GM19372 (cell line): ENCODE results near the gene SLC25A25.

Source experiments
- ATAC-seq: cut with Tn5 transposase; IDR thresholded peaks from one replicate; pipeline ENCODE4 v1.9.1; 2021; ENCODE audit warnings: mild to moderate bottlenecking, low read depth, moderate library complexity; ENCODE audit not compliant: unreplicated experiment

Gene SLC25A25

DNA sequence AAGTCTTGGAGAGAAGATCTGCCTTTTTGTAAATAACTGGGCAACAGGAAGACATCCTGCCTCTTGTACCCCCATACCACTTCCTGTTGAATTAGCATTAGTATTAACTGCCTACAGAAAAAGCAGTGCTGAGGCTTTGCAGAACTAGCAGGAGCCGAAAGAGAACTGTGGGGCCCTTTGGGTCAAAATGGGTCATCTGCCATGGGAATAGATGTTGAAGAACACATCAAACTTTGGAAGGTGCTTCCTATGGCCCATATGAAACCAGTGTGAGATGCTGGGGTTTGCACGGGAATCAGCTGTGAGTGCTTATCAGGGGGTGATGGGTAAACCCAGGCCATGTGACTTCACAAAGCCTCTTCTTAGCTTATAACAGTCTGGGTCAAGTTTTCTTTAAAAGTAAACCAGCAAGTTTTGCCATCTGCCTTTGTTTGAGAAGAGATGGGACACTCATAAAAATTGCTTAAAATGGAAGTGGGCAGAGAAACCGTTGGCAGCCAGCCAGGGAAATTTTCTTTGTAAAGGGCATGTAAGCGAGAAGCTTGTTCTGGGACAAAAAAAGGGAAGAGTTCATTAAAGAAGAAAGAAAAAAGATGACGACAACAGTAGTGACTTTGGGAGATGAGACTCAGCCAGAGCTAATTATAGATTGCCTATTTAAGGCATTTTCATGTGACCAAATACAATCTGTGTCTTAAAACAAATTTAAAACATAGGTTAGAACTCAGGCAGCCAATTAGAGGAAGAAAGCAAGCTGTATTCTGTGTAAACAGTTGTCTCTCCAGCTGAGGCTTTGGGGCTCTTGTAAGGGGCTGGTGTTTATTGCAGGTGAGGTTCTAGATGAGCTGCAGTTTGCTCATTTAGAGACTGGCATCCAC, 4.4 kb downstream of the SLC25A25 start:
- no peak for ATAC-seq

GRCh38 chr9:128073253-128073886, 5.3 kb downstream of the SLC25A25 start:
- no peak for ATAC-seq

DNA sequence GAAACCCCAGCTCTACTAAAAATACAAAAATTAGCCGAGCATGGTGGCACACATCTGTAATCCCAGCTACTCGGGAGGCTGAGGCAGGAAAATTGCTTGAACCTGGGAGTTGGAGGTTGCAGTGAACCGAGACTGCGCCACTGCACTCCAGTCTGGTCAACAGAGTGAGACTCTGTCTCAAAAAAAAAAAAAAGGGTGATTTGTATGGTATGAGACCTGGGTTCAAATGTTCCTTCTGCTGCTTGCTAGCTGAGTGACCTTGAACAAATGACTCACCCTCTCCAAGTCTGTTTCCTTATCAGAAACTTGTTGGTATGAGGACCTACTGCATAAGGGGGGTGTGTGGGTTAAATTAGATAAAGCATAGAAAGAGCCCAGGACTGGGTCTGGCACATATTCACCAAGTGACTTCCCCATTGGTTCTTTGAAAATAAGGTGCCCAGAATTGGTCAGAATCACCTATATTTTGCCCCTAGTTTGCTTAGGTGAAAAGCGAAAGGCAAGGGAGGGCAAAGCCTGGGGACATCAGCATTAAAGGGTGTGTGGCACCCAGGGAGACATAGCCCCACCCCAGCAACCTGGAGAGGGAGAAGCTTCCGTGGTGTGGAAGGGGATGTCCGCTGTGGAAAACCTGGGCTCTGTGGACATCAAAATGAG, 9.9 kb downstream of the SLC25A25 start:
- no peak for ATAC-seq

DNA sequence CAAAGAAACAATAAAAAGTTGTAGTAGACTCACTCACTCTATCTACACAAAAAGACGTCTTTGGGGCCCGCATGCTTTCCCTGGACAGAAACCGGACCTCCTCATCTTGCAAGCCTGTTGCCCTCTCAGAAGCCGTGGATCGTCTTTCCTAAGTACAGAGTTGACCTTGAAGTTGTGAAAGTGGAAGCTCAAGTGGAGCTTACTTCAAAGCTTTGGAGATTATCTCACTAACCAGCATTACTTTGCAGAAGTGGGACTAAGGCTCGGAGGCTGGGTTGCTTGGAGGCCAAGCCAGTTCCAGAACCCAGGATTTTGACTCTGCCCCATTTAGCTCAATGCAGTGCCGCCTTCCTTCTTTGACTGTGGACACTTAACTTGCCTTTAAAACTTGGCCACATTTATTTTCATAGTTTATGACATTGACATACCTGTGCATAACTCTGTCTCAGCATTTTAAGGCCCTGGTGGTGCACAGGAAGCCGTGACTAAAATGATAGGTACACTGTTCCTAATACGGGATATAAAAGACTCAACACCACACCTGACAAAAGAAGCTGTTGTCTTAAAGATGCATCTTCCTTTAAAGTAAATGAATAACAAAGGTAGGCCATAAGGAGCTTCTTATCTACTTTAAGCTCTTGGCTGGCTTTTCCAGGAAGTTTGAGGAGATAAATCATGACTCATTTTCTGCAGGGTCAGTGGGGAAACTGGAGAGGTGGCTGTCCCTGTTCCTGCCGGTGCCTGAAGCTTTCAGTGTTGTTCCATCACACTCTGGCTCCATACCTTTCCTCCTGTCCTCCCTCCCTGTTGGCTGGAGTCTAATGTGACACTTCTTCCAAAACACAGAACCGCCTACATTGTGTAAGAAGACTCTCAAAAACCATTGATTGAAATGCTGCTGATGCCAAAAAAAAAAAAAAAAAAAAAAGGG, 10.7 kb downstream of the SLC25A25 start:
- ATAC-seq = no peak

GRCh38 chr9:128080206-128080605, 12.2 kb downstream of the SLC25A25 start:
- no peak for ATAC-seq

- no peak for ATAC-seq
Measured at GRCh38 chr9:128081056-128081455, 13.0 kb downstream of the SLC25A25 start.

- no peak for ATAC-seq
Measured at GRCh38 chr9:128082151-128082550, 14.1 kb downstream of the SLC25A25 start.

- no peak for ATAC-seq
Measured at GRCh38 chr9:128084746-128085145, 16.7 kb downstream of the SLC25A25 start.

DNA sequence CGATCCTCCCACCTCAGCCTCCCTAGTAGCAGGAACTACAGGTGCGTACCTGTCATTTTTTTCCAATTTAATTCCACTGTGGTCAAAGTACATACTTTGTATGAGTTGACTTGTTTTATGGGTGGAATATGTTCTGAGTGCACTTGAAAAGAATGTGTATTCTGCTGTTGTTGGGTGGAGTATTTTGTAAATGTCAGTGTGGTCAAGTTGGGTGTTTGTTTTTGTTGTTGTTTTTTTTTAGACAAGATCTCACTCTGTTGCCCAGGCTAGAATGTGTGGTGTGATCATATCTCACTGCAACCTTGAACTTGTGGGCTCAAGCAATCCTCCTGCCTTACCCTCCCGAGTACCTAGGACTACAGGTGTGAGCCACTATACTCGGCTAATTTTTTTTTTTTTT, 17.9 kb downstream of the SLC25A25 start:
- ATAC-seq = no peak

DNA sequence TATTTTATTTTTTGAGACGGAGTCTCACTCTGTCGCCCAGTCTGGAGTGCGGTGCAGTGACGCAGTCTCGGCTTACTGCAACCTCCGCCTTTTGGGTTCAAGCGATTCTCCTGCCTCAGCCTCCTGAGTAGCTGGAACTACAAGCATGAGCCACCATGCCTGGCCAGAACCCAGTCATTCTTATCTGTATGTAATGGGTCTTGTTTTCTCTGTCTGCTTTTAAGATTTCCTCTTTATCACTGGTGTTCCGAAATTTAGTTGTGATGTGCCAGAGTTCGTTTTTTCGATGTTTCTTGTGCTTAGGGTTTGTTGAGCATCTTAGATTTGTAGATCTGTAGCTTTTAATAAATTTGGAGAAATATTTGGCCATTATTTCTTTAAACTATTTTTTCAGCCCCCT, 19.2 kb downstream of the SLC25A25 start:
- no peak for ATAC-seq

DNA sequence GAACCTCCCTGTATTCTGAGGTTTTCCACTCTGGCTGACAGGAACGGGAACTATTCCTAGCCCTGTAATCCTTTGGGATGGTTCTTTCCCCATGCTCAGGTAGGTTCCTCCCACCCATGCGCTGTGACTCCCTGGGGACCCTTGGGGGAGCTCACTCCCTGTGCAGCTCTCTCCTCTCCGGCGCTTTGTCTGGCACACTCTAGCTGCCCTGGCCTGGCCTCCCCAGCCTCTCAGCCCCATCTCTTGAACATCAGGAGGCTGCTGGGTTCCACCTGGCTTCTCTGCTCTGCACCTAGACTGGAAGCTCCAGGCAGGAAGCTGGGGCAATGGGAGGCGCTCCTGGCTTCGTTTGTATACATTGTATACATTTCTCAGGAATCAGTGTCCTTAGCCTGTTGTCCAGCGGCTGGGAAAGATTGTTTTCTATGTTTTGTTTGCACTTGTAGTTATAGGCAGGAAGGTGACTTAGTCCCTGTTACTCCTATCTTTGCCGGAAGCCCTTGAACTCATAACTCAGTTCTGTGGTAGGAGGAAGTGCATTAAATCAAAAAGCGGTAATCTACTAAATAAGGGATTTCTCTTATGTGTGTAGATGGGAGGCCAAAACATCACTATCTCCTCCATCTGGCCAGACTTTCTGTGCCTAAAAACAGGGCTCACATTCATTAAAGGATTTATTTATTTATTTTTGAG, 20.4 kb downstream of the SLC25A25 start:
- no peak for ATAC-seq

- no peak for ATAC-seq
Measured at GRCh38 chr9:128089299-128089698, 21.3 kb downstream of the SLC25A25 start.

- ATAC-seq = no peak
Measured at GRCh38 chr9:128091144-128091543, 23.1 kb downstream of the SLC25A25 start.

- ATAC-seq = no peak
Measured at GRCh38 chr9:128091571-128091970, 23.5 kb downstream of the SLC25A25 start.

DNA sequence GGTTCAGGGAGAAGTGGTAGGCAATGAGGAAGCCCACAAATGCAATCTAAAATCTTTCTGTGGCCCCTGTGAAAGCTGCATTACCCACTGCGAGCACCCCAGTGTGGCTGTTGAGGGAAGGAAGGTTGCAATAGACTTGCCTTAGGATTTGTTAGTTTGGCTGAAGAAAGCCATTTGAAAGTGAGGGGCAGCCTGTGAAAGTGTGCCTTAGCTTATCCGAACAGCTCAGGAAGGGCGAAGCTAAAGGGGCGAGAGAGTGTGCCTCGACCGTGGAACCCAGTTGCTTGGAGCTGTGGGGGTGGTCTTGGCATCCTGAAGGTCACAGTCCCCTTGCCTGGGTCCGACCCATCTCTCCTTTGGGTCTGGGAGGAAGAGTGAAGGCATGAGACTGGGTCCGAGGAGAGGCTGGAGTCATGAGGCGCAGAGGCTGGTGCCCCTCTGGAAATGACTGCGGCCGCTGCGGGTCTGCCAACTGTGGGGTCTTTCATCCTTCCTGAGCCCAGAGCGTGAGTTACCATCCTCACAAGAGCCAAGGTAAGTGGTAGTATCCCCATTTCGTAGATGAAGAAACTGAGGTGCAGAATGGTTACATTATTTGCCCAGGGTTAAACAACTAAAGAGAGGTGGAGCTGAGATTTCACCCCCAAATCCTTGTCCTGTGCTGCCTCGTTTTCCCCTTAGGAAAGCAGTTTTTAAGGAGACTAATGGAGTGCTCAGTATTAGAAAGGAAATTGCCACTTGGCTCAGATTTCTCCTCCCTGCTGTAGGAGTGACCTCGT, 24.4 kb downstream of the SLC25A25 start:
- no peak for ATAC-seq

GRCh38 chr9:128093011-128093410, 25.0 kb downstream of the SLC25A25 start:
- no peak for ATAC-seq

DNA sequence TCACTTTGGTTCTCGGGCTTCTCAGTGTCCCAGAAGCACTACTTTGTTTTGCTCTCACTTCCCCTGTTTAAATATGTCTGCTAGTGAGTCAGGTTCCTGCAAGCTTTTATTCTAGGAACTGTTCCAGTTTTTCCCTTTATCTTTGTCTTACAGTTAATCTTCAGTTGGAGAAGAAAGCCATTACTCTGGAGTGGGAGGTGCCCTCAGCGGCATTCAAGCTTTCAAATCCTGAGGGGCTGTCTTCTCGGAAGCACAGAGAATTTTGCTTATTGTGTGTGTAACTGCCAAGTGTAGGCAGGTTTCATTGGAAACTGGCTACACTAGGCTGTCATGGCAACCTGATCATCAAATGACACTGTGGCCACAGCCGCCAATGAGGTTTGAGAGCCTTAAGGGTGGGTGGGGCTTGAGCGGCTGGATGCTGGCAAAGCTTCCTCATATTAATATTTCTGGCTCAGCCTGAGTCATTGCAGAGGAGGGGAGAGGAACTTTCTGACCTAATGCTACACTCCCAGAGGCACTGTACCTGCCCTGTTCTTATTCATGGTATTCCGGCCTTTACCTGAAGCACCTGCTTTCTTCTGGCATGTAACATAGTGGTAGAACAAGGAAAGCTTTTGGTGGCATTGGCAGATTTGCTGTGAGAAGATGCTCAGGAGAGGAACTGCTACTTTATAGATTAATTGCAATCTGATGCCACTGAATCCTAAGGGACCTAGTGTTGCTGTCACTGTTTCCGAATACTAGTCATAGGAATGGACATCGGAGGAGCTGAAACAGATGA, 26.3 kb downstream of the SLC25A25 start:
- ATAC-seq = peak; percentile 97

DNA sequence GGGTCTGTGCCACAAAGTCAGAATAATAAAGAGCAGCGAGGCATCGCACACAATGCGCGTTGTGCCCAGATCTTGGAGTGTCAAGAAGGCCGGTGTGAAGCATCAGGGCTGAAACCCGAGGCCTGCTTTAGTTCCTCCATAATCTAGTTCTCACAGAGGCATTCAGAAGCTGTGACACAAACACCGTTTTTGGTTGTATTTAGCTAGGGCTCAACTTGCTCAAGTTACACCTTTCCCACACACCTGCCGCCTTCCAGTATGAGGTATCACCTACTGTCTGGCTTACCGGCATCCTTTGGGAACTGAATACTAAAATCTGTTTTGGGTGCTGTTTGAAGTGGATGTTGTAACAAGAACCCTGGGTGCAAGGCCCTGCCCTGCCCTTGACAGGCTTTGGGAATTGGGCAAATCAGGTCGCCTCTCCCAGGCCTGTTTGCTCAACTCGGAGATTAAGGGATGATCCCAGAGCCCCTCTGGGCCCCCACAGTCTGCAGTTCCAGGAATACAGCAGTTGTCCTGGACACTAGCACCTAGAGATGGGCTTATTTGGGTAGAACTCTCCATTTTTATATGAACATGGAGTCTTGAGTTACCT, 27.0 kb downstream of the SLC25A25 start:
- no peak for ATAC-seq
